ENCODE measurements around the gene BEND6. TPM values are rescaled to one million over a fixed set of nuclear protein-coding genes. Genes with fewer than 3 reads are reported as not detected.

BEND6 gene
- total and polyA plus RNA-seq, 10 of the 15 experiments (the other 5 are each of a cell fraction or from before 2014, with no cell fraction given) = 0.79 to 2.8 (median 1.6) TPM

DNA sequence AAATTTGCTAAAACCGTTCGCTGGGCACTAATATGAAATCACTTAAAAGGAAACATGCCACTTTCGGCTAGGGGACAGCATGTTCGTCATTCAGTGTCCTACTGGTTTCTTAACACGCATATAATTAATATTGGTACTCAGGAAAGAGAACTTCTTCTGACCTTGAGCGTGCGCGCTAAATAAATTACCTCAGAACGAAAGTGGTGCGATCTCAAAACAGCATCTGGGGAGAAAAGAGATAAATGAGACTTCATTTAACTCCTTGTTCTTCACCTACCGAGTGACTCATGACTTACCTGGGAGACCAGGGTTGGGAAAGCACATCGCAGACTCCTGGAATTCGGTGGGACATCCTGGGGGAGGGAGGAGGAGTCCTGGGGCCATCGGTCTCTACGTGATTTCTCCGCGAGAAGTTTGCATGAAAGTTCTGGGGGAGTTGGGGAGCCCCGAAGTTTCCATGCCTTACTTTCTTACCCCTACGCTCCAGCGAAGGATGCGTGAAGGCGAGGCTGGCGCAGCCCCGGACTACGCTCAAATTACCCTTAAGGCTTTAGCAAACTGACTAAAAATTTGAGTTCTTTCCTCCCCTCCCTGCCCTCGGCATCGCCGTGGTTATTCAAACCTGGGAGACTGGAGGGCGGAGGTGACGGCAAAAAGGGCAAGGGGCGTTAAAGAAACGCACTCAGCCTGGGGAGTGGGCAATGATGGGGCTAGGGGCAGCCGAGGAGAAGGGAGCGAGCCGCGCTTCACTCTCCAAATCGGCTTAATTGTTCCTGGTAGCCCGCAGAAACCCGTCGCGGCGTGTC is 1.1 kb upstream of the BEND6 start (continued):
- TF ChIP-seq, protein P1, sequence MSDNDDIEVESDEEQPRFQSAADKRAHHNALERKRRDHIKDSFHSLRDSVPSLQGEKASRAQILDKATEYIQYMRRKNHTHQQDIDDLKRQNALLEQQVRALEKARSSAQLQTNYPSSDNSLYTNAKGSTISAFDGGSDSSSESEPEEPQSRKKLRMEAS (IDR thresholded peaks at IDR 0.05; ENCODE audit: low read depth, low read length) = no peak
- TF ChIP-seq SRF (IDR thresholded peaks at IDR 0.05; ENCODE audit: low read depth in 2 of 2, low read length in 2 of 2) (no peak), CREB1 (IDR thresholded peaks at IDR 0.05; ENCODE audit: low read depth) (peak; percentile 67), ETV6 (conservative IDR thresholded peaks at IDR 0.05 in 1 of 2, IDR thresholded peaks at IDR 0.05 in 1 of 2; ENCODE audit: borderline replicate concordance in 1 of 2, low read depth in 1 of 2) (0 out of 4 replicates have a peak, but pooled peaks of 1 of the 2 experiments have one; percentile 56), CREM (IDR thresholded peaks at IDR 0.05; ENCODE audit: low read depth) (peak; percentile 77), MYB (IDR thresholded peaks at IDR 0.05; ENCODE audit: borderline replicate concordance, low read depth, low read length) (no peak), YY1 (IDR thresholded peaks at IDR 0.05; ENCODE audit: low read depth, low read length) (0 out of 2 replicates have a peak, but pooled peaks have one; percentile 16), BACH1 (IDR thresholded peaks at IDR 0.05; ENCODE audit: borderline replicate concordance) (no peak), BCL11A (IDR thresholded peaks at IDR 0.05; ENCODE audit: low read depth, low read length) (peak; percentile 53), PML (IDR thresholded peaks at IDR 0.05; ENCODE audit: low read length) (no peak; the same call in 1 of the 2 replicates), HDGF (IDR thresholded peaks at IDR 0.05) (no peak), CHD4 (IDR thresholded peaks at IDR 0.05) (no peak), HDAC6 (IDR thresholded peaks at IDR 0.05; ENCODE audit: unreplicated experiment) (no peak), RAD51 (IDR thresholded peaks at IDR 0.05) (no peak), NFXL1 (IDR thresholded peaks at IDR 0.05; ENCODE audit: borderline replicate concordance) (no peak), YBX1 (IDR thresholded peaks at IDR 0.05) (no peak), SUPT20H (IDR thresholded peaks at IDR 0.05; ENCODE audit: borderline replicate concordance, control insufficient read depth, low read depth, low read length) (no peak), DPF2 (IDR thresholded peaks at IDR 0.05) (no peak)
- TF ChIP-seq, protein P2, sequence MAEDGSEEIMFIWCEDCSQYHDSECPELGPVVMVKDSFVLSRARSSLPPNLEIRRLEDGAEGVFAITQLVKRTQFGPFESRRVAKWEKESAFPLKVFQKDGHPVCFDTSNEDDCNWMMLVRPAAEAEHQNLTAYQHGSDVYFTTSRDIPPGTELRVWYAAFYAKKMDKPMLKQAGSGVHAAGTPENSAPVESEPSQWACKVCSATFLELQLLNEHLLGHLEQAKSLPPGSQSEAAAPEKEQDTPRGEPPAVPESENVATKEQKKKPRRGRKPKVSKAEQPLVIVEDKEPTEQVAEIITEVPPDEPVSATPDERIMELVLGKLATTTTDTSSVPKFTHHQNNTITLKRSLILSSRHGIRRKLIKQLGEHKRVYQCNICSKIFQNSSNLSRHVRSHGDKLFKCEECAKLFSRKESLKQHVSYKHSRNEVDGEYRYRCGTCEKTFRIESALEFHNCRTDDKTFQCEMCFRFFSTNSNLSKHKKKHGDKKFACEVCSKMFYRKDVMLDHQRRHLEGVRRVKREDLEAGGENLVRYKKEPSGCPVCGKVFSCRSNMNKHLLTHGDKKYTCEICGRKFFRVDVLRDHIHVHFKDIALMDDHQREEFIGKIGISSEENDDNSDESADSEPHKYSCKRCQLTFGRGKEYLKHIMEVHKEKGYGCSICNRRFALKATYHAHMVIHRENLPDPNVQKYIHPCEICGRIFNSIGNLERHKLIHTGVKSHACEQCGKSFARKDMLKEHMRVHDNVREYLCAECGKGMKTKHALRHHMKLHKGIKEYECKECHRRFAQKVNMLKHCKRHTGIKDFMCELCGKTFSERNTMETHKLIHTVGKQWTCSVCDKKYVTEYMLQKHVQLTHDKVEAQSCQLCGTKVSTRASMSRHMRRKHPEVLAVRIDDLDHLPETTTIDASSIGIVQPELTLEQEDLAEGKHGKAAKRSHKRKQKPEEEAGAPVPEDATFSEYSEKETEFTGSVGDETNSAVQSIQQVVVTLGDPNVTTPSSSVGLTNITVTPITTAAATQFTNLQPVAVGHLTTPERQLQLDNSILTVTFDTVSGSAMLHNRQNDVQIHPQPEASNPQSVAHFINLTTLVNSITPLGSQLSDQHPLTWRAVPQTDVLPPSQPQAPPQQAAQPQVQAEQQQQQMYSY (CRISPR knock-in tag; IDR thresholded peaks at IDR 0.05) = no peak
- TF ChIP-seq, protein P3, sequence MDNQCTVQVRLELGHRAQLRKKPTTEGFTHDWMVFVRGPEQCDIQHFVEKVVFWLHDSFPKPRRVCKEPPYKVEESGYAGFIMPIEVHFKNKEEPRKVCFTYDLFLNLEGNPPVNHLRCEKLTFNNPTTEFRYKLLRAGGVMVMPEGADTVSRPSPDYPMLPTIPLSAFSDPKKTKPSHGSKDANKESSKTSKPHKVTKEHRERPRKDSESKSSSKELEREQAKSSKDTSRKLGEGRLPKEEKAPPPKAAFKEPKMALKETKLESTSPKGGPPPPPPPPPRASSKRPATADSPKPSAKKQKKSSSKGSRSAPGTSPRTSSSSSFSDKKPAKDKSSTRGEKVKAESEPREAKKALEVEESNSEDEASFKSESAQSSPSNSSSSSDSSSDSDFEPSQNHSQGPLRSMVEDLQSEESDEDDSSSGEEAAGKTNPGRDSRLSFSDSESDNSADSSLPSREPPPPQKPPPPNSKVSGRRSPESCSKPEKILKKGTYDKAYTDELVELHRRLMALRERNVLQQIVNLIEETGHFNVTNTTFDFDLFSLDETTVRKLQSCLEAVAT (IDR thresholded peaks at IDR 0.05) = no peak
- TF ChIP-seq, protein P4, sequence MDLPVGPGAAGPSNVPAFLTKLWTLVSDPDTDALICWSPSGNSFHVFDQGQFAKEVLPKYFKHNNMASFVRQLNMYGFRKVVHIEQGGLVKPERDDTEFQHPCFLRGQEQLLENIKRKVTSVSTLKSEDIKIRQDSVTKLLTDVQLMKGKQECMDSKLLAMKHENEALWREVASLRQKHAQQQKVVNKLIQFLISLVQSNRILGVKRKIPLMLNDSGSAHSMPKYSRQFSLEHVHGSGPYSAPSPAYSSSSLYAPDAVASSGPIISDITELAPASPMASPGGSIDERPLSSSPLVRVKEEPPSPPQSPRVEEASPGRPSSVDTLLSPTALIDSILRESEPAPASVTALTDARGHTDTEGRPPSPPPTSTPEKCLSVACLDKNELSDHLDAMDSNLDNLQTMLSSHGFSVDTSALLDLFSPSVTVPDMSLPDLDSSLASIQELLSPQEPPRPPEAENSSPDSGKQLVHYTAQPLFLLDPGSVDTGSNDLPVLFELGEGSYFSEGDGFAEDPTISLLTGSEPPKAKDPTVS (IDR thresholded peaks at IDR 0.05; ENCODE audit: low read depth, low read length) = no peak
- TF ChIP-seq, protein P5, sequence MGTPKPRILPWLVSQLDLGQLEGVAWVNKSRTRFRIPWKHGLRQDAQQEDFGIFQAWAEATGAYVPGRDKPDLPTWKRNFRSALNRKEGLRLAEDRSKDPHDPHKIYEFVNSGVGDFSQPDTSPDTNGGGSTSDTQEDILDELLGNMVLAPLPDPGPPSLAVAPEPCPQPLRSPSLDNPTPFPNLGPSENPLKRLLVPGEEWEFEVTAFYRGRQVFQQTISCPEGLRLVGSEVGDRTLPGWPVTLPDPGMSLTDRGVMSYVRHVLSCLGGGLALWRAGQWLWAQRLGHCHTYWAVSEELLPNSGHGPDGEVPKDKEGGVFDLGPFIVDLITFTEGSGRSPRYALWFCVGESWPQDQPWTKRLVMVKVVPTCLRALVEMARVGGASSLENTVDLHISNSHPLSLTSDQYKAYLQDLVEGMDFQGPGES (IDR thresholded peaks at IDR 0.05) = no peak
